K562 (cell line): Measurements from ENCODE around the gene SLC25A28. TPM values are rescaled to one million over a fixed set of nuclear protein-coding genes. Genes with fewer than 3 reads are reported as not detected.

Experiments used
- C11orf30 ChIP-seq: fragments of 450-650 bp; IDR thresholded peaks from 2 replicates; pipeline ENCODE4 v1.6.1; 2016; ENCODE audit warnings: low read depth, mild to moderate bottlenecking
- CEBPG ChIP-seq, 3 experiments: fragments of 200-800 bp in 1 of 3; sonication (Bioruptor generic) in 1 of 3; sonication (generic) in 1 of 3; formaldehyde crosslinking in 1 of 3; IDR thresholded peaks in 2 of 3; conservative IDR thresholded peaks in 1 of 3; 2 replicates each; pipeline versions ENCODE4 v1.6.1 to v1.8.0; 2016 to 2022; ENCODE audit warnings: missing compliant biosample characterization in 2 of 3, missing genetic modification characterization in 2 of 3, mild to moderate bottlenecking in 1 of 3, missing genetic modification reagents in 1 of 3
- CHD2 ChIP-seq: IDR thresholded peaks from 2 replicates; pipeline ENCODE4 v1.6.1; 2011; ENCODE audit warnings: low read depth, low read length
- CHD4 ChIP-seq: fragments of 200-600 bp; sonication (generic); IDR thresholded peaks from 3 replicates; pipeline ENCODE4 v1.6.1; 2012; ENCODE audit warnings: low read depth, mild to moderate bottlenecking, mixed read lengths, low read length, inconsistent platforms; ENCODE audit not compliant: insufficient read depth, insufficient replicate concordance, poor library complexity, severe bottlenecking
- CSDE1 ChIP-seq, 2 experiments: fragments of 450-650 bp; IDR thresholded peaks; 2 replicates each; pipeline ENCODE4 v1.6.1; 2016; ENCODE audit warnings: mild to moderate bottlenecking in 1 of 2
- ELF1 ChIP-seq: fragments of 200-800 bp; sonication (Bioruptor generic); IDR thresholded peaks from 2 replicates; pipeline ENCODE4 v1.6.1; 2016; ENCODE audit warnings: missing genetic modification characterization, missing compliant biosample characterization
- FOXJ2 ChIP-seq: fragments of 200-800 bp; sonication (Bioruptor generic); IDR thresholded peaks from 2 replicates; pipeline ENCODE4 v1.6.1; 2016; ENCODE audit warnings: missing genetic modification characterization, missing compliant biosample characterization
- HSF4 ChIP-seq: fragments of 250-450 bp; sonication (Bioruptor Pico); IDR thresholded peaks from 2 replicates; pipeline ENCODE4 v2.1.2; 2022; ENCODE audit warnings: mild to moderate bottlenecking, moderate library complexity, borderline replicate concordance
- IFI16 ChIP-seq: fragments of 250-450 bp; sonication (Bioruptor Pico); IDR thresholded peaks from 2 replicates; pipeline ENCODE4 v2.1.2; 2022; ENCODE audit warnings: mild to moderate bottlenecking, inconsistent platforms
- ILF3 ChIP-seq: fragments of 450-650 bp; IDR thresholded peaks from 2 replicates; pipeline ENCODE4 v1.6.1; 2018; ENCODE audit warnings: antibody characterized with exemption, mild to moderate bottlenecking, moderate library complexity, borderline replicate concordance
- KDM5B ChIP-seq: fragments of 200-600 bp; sonication (generic); IDR thresholded peaks from 2 replicates; pipeline ENCODE4 v1.6.1; 2012; ENCODE audit warnings: low read depth, mild to moderate bottlenecking, moderate library complexity, low read length, control low read depth, inconsistent platforms; ENCODE audit not compliant: insufficient replicate concordance
- NONO ChIP-seq, 2 experiments: fragments of 200-400 bp in 1 of 2; fragments of 450-650 bp in 1 of 2; formaldehyde crosslinking in 1 of 2; IDR thresholded peaks; 2 replicates each; pipeline ENCODE4 v1.6.1; 2017; ENCODE audit warnings: low read depth in 2 of 2, mild to moderate bottlenecking in 2 of 2, moderate library complexity in 2 of 2, low read length in 1 of 2
- NR3C1 ChIP-seq: sonication (generic); formaldehyde crosslinking; IDR thresholded peaks from 2 replicates; pipeline ENCODE4 v1.8.1; 2022; ENCODE audit warnings: missing genetic modification reagents
- POU5F1 ChIP-seq: fragments of 150-350 bp; IDR thresholded peaks from 2 replicates; pipeline ENCODE4 v1.6.1; 2014; ENCODE audit warnings: borderline replicate concordance, low read length, low read depth, mild to moderate bottlenecking; ENCODE audit not compliant: partially characterized antibody
- ZBTB17 ChIP-seq: fragments of 450-650 bp; formaldehyde crosslinking; IDR thresholded peaks from 2 replicates; pipeline ENCODE4 v1.4.0; 2020; ENCODE audit warnings: mild to moderate bottlenecking
- ZFP30 ChIP-seq: fragments of 250-450 bp; sonication (Bioruptor Pico); IDR thresholded peaks from 2 replicates; pipeline ENCODE4 v1.8.0; 2022; ENCODE audit warnings: moderate library complexity, mild to moderate bottlenecking, inconsistent platforms, borderline replicate concordance
- ZNF143 ChIP-seq: sonication (generic); formaldehyde crosslinking; IDR thresholded peaks from 2 replicates; pipeline ENCODE4 v1.9.0; 2022; ENCODE audit warnings: mild to moderate bottlenecking, missing genetic modification reagents
- polyA plus RNA-seq, 8 experiments: library from polyadenylated mRNA; depleted of rRNA in 4 of 8; stranded (reverse) in 5 of 8; unstranded in 3 of 8; fragments of >200 nt; fragmentation: Nextera tagmentation in 2 of 8; fragmentation: Illumina TruSeq in 1 of 8; extraction: Ambion mirVana in 2 of 8; extraction: Trizol in 1 of 8; gene quantifications; 2 replicates each; pipeline versions ENCODE4 v1.2.1 to v1.2.3, GENCODE V29; 2011 to 2014; ENCODE audit warnings: inconsistent platforms in 1 of 8, missing spikeins in 1 of 8
- total RNA-seq, 7 experiments: library from RNA; depleted of rRNA in 6 of 7; stranded (reverse); fragments of >200 nt in 6 of 7; fragmentation: Illumina TruSeq in 2 of 7; extraction: Trizol in 2 of 7; gene quantifications; 2 replicates each; pipeline versions ENCODE4 v1.2.1 to v1.2.3, GENCODE V29; 2011 to 2021; ENCODE audit warnings: low replicate concordance in 1 of 7
- TF ChIP-seq, protein P1 (sequence below), 2 experiments: fragments of 150-350 bp in 1 of 2; IDR thresholded peaks; 2 replicates each; pipeline ENCODE4 v1.6.1; 2012 to 2016; ENCODE audit warnings: low read depth in 2 of 2, low read length in 2 of 2, mild to moderate bottlenecking in 1 of 2, moderate library complexity in 1 of 2
- TF ChIP-seq, protein P2 (sequence below): sonication (generic); formaldehyde crosslinking; IDR thresholded peaks from 2 replicates; pipeline ENCODE4 v1.8.0; 2023; ENCODE audit warnings: mild to moderate bottlenecking, missing genetic modification reagents
- TF ChIP-seq, protein P3 (sequence below): fragments of 250-450 bp; sonication (Bioruptor Pico); IDR thresholded peaks from 2 replicates; pipeline ENCODE4 v1.6.1; 2021; ENCODE audit warnings: mild to moderate bottlenecking

Gene SLC25A28
- total and polyA plus RNA-seq, 9 of the 15 experiments (the other 6 are each of a cell fraction or from before 2014, with no cell fraction given) = 6.2 to 32.3 (median 18.8) TPM

DNA sequence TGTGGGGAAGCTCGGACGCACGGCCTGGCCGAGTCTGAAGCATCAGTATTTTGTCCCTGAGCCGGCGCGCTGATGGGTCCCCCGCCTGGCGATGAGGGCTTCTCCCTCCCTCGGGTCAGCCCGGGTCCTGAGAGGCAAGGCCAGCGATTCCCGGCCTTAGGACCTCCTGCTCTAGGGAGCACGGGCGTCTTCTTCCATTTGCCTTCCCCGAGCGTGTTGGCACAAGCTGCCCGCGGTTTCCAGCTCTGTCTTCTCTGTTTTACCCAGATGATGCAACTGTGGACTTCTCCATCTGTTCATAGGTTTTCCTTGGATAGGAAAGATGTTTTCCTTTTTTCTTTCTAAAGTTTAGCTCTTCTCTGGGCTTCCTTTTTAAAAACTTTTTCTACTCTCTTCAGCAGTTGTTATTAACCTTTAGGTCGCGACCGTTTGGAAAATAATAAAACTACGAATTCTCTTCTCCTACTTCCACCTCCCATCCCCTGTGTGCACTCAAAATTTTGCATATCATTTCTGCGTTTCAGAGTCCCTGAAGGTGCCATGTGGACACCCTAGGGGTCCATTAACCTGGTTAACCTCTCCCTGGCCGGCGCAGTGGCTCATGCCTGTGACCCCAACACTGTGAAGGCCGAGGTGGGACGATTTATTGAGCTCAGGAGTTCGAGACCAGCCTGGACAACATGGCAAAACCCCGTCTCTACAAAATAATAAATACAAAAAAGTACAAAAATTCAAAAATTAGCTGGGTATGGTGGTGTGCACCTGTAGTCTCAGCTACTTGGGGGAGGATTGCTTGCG, 1.4 kb upstream of the SLC25A28 start (continued):
- TF ChIP-seq, protein P1, sequence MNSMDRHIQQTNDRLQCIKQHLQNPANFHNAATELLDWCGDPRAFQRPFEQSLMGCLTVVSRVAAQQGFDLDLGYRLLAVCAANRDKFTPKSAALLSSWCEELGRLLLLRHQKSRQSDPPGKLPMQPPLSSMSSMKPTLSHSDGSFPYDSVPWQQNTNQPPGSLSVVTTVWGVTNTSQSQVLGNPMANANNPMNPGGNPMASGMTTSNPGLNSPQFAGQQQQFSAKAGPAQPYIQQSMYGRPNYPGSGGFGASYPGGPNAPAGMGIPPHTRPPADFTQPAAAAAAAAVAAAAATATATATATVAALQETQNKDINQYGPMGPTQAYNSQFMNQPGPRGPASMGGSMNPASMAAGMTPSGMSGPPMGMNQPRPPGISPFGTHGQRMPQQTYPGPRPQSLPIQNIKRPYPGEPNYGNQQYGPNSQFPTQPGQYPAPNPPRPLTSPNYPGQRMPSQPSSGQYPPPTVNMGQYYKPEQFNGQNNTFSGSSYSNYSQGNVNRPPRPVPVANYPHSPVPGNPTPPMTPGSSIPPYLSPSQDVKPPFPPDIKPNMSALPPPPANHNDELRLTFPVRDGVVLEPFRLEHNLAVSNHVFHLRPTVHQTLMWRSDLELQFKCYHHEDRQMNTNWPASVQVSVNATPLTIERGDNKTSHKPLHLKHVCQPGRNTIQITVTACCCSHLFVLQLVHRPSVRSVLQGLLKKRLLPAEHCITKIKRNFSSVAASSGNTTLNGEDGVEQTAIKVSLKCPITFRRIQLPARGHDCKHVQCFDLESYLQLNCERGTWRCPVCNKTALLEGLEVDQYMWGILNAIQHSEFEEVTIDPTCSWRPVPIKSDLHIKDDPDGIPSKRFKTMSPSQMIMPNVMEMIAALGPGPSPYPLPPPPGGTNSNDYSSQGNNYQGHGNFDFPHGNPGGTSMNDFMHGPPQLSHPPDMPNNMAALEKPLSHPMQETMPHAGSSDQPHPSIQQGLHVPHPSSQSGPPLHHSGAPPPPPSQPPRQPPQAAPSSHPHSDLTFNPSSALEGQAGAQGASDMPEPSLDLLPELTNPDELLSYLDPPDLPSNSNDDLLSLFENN (IDR thresholded peaks at IDR 0.05; ENCODE audit: low read depth in 2 of 2, low read length in 2 of 2) = no peak
- TF ChIP-seq HSF4 (no peak), ZFP30 (CRISPR knock-in tag) (no peak), NONO (IDR thresholded peaks at IDR 0.05; ENCODE audit: low read depth in 2 of 2, low read length in 1 of 2) (no peak), FOXJ2 (no peak), KDM5B (peak; percentile 55), CEBPG (CRISPR knock-in tag; IDR thresholded peaks at IDR 0.05) (no peak; the same call in 1 of the 2 replicates), CEBPG (tag; conservative IDR thresholded peaks at IDR 0.05 in 1 of 2, IDR thresholded peaks at IDR 0.05 in 1 of 2) (peak in 1 of 2 experiments; percentile 61; a peak in 2 of 4 replicates), CHD2 (no peak), CSDE1 (IDR thresholded peaks at IDR 0.05) (no peak), ILF3 (no peak), ELF1 (tag) (no peak), ZBTB17 (CRISPR knock-in tag) (no peak), IFI16 (CRISPR knock-in tag) (no peak), C11orf30 (no peak), POU5F1 (no peak), NR3C1 (CRISPR knock-in tag) (no peak), ZNF143 (no peak), CHD4 (no peak)
- TF ChIP-seq, protein P2, sequence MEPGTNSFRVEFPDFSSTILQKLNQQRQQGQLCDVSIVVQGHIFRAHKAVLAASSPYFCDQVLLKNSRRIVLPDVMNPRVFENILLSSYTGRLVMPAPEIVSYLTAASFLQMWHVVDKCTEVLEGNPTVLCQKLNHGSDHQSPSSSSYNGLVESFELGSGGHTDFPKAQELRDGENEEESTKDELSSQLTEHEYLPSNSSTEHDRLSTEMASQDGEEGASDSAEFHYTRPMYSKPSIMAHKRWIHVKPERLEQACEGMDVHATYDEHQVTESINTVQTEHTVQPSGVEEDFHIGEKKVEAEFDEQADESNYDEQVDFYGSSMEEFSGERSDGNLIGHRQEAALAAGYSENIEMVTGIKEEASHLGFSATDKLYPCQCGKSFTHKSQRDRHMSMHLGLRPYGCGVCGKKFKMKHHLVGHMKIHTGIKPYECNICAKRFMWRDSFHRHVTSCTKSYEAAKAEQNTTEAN = no peak
- TF ChIP-seq, protein P3, sequence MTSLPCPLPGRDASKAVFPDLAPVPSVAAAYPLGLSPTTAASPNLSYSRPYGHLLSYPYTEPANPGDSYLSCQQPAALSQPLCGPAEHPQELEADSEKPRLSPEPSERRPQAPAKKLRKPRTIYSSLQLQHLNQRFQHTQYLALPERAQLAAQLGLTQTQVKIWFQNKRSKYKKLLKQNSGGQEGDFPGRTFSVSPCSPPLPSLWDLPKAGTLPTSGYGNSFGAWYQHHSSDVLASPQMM = no peak
